HCEC 1CT (cell line): ENCODE data around the gene SNTB2.

Experiments
- DNase-seq: peaks from one replicate; pipeline ENCODE4 v3.0.0-alpha.2; 2017

The SNTB2 gene

DNA sequence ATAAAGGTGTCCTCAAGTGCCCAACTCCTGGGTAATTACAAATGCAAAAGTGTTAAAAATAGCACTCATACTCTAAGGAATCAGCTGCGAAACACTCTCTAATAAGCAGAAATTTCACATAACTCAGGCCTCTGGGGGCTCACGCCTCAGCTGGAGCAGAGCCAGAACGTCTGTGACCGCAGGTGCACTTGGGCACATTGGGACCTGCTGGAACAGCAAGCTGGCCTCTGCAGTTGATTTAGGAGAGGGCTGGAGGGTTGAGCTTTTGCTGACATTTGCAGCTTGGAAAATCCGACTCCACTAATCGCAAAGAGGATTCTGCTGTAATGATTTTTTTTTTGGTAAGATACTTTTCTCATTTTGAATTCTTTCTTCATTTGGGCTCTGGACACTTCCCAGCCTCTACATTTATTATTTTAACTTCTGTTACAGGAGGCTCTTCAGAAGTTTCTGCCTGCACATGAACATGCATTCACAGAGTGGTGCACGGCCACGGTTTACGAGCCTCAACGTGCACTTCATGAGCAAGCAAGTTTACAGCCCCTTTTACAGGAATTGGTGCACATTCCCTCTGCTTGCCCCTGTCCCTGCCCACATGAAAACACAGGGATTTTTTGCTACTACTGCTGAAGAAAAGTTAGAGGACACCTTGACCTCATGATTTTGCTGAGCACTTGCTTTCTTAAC is 4.1 kb upstream of the SNTB2 start:
- no peak for DNase-seq

DNA sequence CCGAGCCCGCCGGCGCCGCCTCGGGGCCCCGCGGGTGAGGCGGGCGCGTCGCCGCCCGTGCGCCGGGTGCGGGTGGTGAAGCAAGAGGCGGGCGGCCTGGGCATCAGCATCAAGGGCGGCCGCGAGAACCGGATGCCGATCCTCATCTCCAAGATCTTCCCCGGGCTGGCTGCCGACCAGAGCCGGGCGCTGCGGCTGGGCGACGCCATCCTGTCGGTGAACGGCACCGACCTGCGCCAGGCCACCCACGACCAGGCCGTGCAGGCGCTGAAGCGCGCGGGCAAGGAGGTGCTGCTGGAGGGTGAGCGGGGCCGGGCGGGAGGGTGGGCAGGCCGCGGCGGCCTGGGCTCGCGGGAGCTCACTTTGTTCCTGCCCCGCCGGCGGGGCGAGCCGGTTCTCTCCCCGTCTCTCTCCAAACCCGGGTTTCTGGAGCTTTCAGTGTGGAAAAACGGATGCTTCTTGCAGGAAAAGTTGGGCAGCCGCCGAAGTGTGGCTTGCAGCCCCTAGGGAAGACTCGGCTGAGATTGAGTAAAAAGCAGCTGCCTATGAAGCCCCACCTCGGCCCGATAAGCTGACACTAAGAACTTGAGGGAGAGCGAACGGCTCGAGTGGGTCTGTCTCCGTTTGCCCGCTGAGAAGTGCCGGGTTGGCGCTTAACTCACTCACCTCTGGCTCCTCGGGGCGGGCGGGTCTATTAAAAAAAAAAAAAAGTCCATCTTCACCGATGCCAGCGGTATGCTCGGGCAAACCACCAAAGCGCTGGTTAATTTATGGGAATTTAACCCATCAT is 677 bp downstream of the SNTB2 start:
- peak; percentile 52 for DNase-seq

DNA sequence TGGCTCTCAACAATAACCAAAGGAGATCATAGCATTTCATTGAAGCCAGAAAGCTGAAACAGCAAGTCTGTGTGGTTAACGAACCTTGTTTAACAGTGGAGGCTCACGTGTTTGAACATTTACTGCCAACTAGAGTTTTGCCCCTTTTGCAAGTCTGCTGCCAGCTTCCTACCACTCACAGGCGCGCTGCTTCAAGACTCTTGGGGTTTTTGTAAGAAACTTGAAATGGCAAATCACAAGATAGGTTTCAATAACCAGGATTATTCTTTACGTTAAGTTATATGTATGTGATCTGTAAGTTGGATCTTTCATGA is 1.2 kb downstream of the SNTB2 start:
- peak; percentile 20 for DNase-seq

DNA sequence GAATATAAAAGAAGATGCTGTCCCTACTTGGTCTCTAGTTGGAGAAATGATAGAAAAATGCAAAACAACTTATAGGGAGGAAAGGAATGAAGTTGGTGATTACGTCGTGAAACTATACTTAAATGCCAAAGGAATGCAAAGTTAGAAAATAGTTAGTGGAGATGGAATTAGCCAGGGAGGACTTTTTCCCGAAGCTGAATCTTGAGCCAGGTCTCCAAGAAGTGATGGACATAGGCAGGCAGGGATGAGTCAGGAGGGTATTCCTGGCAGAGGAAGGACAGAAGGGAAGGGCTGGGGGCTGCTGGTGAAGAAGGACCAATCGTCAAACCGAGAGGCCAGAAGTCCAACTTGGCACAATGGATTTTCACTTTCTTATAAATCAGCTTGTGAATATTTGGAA is 1.8 kb downstream of the SNTB2 start:
- DNase-seq, result peak; percentile 22

DNA sequence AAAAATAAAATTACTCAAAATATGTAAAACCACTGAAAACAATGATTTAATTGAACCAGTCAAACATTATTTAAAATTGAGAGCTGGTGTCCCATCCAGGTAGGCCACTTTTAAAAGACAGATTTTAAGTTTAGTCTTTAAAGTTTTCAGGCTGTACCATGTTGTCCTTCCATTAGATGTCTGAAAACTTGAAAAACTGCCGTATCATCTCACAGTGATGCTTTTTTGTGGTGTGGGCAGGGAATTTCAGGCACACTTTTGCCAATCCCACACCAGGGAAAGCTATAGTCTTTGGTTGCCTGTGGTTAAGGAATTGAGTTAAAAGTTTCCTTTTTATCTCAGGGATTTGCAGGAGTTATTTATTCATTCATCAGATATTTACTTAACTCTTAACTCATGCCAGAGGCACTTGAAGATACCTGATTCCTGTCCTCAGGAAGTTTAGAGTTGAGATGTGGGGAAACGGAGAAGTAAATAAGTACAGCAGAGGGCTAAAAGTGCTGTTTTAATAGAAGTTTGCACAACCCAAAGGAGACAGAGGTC is 3.2 kb downstream of the SNTB2 start:
- no peak for DNase-seq

DNA sequence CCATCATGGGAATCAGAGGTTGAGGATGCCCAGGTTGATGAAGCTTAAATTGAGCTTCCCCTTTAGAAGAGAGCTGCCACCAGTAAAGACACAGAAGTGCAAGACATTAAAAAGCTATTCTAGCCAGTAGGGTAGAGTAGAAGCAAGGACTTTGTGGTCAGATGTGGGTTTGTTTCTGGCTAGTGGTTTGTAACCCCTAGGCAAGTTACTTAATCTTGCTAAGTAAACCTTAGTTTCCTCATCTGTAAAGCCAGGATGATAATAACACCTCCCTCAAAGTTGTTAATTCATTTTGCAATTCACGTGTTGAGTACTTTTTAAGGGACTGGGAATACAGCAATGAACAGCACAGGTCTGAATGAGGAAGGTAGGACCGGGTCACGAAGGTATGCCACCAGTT is 3.6 kb downstream of the SNTB2 start:
- no peak for DNase-seq

DNA sequence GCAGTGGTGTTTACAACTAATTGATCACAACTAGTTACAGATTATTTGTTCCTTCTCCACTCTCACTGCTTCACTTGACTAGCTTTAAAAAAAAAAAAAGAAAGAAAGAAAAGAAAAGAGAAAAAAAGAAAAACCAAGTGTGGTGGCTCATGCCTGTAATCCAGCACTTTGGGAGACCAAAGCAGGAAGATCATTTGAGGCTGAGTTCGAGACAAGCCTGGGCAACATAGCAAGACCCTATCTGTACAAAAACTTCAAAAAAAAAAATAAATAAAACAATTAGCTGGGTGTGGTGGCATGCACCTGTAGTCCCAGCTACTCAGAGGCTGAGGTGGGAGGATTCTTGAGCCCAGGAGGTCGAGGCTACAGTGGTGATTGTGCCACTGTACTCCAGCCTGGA is 4.2 kb downstream of the SNTB2 start:
- DNase-seq, result no peak

DNA sequence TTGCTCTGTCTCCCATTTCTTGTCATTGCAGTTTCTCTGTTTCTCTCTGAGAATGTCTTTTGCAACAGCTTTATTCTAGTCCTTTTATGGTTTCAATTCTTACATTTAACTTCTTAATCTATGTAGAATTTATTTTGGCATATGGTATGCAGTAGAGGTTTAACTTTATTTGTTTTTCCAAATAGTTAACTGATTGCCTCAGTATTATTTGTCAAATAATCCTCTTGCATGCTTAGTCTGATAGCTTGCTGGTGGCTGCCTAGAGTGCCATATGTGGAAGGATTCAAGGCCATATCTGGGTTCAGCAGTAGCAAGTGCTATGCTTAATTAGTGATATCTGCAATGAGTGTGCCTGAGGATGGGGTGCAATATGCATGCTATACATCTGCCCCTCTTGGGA is 6.9 kb downstream of the SNTB2 start:
- DNase-seq, result peak; percentile 53

DNA sequence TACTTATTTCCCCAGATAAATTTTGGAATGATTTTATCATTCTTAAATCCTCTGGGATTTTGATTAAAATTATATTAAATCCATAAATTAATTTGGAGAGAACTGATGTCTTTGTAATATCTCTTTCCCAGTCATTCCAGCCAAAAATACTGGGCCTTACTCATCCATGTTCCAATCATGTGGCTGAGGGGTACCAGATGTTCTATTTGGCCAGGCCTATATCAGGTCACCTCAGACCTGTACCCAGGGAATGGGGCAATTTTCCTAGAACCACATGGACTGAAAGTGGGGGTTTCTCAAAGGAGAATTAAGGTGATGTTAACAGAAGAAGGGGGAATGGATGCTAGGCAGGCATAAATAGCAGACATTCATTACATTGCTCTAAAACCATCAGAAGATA is 7.5 kb downstream of the SNTB2 start:
- DNase-seq, result peak; percentile 47

DNA sequence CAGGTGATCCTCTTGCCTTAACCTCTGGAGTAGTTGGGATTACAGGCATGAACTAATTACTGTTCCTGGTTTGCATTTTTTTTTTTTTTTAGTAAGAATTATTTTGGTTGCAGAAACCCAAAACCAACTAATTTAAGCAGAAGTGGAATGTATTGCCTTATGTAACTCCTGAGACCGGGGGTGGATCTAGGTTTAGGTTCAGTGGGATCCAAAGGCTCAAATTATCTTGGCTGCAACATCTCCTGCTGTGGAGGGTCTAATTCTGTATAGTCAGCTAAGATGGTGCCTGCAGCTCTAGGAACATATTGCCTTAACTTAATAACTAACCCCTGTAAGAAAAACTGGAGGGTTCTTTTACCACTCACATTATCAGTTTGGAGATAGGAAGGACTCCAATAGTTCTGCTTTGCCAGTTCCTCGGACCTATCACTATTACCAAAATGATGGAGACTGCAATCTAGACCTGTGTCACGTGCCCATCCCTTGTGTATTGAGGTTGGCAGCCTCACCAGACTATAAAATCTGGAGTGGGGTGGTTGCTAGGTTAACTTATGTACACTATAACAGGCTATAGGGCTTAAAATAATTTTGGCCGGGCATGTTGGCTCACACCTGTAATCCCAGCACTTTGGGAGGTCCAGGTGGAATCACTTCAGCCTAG is 8.5 kb downstream of the SNTB2 start:
- DNase-seq, result no peak

DNA sequence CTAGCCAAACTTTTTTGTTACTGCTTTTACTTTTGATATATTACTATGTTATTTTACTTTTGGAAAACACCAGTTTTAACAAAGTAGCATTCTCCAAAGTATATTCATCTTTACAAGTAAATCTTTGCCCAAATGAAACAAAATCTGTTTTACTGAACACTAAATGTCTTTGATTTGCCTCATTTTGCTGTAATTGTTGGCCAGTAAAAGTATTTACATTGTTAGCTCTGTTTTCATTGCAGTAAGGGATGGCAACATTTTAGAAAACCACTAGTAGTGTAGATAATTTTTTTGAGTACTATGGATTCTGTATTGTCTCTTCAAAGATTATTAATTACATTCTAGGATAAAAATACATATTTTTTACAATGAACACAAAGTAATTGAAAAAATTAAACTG is 10.6 kb downstream of the SNTB2 start:
- no peak for DNase-seq

DNA sequence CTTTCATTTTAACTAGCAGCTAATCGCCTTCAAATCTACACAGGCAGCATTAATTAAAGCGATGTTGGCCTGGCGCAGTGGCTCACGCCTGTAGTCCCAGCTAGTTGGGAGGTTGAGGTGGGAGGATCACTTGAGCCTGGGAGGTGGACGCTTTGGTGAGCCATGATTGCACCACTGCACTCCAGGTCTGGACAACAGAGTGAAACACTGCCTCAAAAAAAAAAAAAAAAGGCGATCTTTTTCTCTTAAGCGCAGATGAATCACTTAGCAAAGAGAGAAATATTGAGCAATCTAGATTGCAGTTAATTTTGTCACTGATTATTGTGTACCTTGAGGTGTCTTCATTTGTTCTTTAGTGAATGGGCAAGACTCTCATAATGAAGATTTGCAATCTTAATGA is 12.4 kb downstream of the SNTB2 start:
- peak; percentile 58 for DNase-seq

DNA sequence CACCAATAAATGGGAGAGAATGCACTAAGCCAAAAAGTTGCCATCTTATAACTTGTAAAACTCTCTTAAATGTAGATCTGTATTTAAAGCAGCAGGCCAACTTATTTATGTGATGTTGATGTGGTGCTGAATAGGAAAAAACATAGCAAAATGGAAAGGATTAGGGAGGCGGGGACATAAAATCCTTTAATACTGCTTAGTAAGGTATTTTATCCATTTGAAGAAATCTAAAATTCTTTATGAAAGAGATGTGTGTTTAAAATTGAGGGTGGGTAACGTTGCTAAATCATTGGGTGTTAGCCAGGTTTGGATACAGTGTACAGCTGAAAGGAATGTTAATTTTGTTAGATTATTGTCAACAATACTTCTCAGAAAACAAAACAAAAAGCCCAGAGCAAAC is 14.3 kb downstream of the SNTB2 start:
- no peak for DNase-seq

DNA sequence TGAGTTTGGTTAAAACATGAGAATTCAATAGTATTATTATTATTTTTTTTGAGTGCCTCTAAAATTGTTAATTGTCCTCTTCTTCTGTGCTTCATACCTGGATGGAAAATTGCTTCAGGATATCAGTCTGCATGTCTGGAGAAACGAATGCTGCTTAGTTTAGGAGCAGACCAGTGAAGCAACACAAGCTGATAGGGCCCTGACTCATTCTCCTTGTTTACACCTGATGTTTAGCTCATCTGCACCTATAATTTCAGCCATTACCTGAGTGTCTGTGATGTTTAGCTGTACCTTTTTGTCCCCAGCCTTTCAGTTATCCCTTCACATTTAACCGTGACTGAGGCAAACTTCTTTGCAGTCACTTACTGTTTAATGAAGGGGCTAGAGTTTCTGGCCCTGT is 14.8 kb downstream of the SNTB2 start:
- no peak for DNase-seq

DNA sequence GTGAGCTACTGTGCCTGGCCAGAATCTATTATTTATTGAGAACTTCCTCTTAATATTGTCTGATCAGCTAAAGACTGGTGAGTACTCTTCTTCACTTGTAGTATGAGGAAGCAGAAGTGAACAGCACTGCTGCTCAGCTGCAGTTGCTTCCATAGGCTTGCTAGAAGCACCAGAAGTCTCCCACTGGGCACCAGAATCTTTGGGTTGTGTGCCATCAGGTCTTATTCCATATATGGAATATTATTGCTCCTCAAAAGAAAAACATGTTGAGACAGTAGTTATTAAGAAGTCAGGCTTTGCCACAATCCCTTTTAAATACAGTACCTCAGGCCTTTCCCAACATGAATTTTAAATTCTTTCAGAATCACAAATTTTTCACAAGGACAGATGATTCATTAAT is 17.2 kb downstream of the SNTB2 start:
- DNase-seq, result peak; percentile 13

DNA sequence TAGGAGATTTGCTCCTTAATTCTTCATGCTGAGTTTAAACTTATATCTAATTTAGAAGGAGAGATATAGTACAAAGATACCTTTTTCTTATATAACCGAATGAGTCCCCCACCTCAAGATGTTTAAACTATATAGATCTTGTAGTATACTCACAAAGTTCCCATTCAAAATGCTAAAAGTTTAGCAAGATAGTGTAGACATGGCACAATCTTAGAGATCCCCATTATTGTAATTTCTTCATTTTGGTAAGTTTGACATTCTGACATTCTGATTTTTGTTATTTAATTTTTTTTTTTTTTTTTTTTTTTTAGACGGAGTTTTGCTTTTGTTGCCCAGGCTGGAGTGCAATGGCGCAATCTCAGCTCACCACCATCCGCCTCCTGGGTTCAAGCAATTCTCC is 22.8 kb downstream of the SNTB2 start:
- DNase-seq, result no peak

DNA sequence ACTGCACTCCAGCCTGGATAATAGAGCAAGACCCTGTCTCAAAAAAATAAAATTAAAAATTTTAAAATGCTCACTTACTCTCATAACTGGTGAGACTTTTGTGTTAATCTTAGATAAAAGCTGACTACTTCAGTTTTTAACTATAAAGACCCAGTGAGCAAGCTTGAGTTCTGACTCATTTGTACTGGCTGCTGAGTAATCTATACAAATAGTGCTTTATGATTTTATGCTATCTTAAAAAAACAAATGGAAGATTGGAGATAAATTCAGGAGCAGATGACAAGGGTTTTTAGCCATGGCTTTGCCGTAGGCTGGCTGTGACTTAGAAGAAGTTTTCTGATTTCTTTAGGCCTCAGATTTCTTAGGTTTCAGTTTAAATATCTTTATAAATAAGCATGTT is 30.5 kb downstream of the SNTB2 start:
- peak; percentile 72 for DNase-seq

DNA sequence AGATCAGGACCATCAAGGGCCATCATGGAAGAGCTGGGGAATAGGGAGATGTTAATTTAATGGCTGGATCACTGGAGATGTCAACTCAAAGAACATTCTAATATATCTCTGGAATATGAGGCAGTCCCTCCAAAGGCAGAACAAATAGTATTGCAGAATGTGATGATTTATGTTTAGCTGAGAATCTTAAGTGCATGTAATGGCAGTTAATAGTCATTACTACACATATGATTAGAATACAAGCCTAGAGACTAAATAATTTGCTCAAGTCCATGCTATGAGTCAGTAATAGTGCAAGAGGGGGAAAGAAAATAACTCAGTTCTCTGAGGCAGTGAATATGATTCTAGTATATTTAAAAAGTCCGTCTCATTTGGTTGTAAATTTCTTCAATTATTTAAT is 32.3 kb downstream of the SNTB2 start:
- DNase-seq, result peak; percentile 11

DNA sequence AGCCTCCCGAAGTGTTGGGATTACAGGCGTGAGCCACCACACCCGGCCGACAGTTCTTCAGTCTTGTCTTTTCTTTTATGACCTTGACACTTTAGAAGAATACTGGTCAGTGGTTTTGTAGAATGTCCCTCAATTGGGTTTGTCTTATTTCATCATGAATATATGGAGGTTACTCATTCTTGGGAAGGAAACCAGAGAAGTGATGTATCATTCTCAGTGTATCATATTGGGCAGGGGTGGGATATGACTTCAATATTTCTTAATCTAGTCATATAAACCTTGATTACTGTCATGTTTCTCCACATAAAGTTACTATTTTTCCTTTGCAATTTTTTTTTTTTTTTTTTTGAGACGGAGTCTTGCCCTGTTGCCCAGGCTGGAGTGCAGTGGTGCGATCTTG is 36.9 kb downstream of the SNTB2 start:
- peak; percentile 81 for DNase-seq

DNA sequence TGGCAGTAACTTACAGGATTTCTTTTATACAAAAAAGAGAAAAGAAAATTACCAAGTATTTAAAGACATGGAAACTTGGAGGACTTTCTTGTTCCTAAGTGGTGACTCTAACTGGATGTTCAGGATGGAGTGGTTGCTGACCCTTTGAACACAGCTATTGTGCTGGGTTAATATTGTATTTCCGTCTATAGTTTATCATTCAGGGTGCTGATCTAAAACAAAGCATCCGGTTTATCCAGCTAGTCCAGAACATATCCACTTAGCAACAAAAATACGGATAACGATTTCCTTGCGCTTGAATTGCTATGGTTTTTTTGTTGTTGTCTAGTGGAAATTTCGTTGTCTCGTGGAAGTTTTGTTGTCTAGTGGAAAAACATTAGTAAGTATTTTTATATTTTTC is 38.2 kb downstream of the SNTB2 start:
- DNase-seq, result no peak

DNA sequence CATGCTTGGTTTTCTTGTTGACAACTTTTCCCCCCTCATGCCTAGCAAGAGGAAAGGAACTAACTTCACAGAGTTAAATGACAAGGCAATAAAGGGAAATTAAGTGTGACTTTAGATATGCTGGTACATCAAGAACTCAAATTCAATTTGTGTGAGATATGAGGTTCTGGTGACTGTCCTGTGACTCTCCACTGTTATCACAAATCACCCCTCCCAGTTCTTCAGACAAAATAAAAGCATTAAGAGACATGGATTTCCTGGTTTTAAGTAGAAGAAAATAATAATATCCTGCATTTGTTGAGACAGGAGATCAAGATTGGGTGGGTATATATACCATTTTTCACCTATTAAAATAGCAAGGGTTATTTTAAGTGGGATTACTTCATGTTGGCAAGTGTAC is 46.2 kb downstream of the SNTB2 start:
- no peak for DNase-seq

DNA sequence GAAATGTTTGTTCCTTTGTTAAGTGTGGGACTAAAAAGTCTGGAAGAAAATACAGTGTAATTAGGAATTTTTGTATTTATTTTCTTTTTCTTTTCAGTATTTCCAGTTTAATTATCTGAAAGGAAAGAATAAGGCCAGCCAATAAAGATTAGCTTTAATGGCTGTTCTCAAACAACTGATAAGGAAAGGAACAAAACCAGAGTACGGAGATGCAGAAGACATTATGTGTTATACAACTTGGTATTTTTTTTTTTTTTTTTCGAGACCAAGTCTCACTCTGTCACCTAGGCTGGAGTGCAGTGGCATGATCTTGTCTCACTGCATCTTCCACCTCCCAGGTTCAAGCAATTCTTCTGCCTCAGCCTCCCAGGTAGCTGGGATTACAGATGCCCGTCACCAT is 47.5 kb downstream of the SNTB2 start:
- DNase-seq, result no peak

DNA sequence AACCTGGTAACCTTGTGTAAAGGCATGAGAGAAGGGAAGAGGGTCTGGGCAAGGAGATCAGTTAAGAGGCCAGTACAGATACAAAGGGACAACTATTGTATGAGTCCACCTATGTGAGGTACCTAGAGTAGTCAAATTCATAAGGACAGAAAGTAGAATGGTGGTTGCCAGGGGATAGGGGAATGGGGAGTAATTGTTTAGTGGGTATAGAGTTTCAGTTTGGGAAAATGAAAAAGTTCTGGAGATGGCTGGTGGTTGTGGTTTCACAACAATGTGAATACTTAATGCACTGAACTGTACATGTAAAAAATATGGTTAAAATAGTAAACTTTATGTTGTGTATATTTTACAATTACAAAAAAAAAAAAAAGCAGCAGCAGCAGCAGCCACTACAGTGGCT is 49.4 kb downstream of the SNTB2 start:
- DNase-seq, result no peak

DNA sequence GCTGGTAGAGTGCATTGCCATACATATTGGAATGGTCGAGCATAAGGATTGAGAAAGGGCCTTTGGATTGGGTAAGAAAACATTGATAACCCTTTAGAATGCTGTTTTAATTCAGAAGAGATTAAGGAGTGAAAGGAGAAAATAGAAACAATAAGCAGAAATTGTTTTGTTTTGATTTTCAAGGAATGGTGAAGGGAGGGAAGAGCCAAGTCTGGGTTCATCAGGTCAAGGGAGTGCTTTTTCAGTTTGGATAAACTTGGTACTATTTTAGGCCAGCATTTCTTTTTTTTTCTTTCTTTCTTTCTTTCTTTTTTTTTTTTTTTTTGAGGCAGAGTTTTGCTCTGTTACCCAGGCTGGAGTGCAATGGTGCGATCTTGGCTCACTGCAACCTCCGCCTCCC is 50.3 kb downstream of the SNTB2 start:
- no peak for DNase-seq
